ACHN (cell line): ENCODE data around the gene OASL.
A peak's percentile ranks its signal among the peaks of the same experiment; 100 is the strongest.
"Not testable (repeated sequence)": the region's sequence is repeated elsewhere in the genome, so short reads cannot be mapped to it uniquely, and the experiment has no call there.

Experiments
- DNase-seq: peaks from one replicate; pipeline ENCODE4 v3.0.0-alpha.2; 2015
- in situ Hi-C: cut with HindIII; loops from 2 replicates; pipeline ENCODE4 v1.10.0; 2017; ENCODE audit warnings: low sequenced_read_pairs, low pct_ligation_motif_present, low pct_unique_long_range_greater_than_20kb

OASL gene

GRCh38 chr12:121061831-121062230 is 22.8 kb upstream of the OASL start:
- peak; percentile 43 for DNase-seq
- in situ Hi-C loops: no loop called here

- in situ Hi-C loops: no loop called here
- peak; percentile 88 for DNase-seq
These were observed 21.3 kb upstream of the OASL start for GRCh38 chr12:121060149-121061001.

- DNase-seq: no peak
- in situ Hi-C loops: no loop called here
These were observed 20.2 kb upstream of the OASL start for GRCh38 chr12:121059031-121059898.

- DNase-seq: no peak
- in situ Hi-C loops: no loop called here
These were observed 18.7 kb upstream of the OASL start for GRCh38 chr12:121057794-121058193.

GRCh38 chr12:121053706-121054105 is 14.7 kb upstream of the OASL start:
- DNase-seq: no peak
- in situ Hi-C loops: no loop called here

GRCh38 chr12:121050725-121051124 is 11.7 kb upstream of the OASL start:
- no peak for DNase-seq
- in situ Hi-C loops: no loop called here

GRCh38 chr12:121048442-121048841 is 9.4 kb upstream of the OASL start:
- no peak for DNase-seq
- in situ Hi-C loops: no loop called here

- DNase-seq, in situ Hi-C loops: not testable (repeated sequence)
These were observed 8.4 kb upstream of the OASL start for GRCh38 chr12:121047400-121047799.

- no peak for DNase-seq
- in situ Hi-C loops: no loop called here
These were observed 4.0 kb upstream of the OASL start for GRCh38 chr12:121043067-121043466.

- in situ Hi-C loops: no loop called here
- DNase-seq: peak; percentile 81
These were observed 2.2 kb downstream of the OASL start for GRCh38 chr12:121036810-121037326.

- in situ Hi-C loops: no loop called here
- no peak for DNase-seq
These were observed 4.3 kb downstream of the OASL start for GRCh38 chr12:121034616-121035305.

- DNase-seq: peak; percentile 80
- in situ Hi-C loops: no loop called here
These were observed 5.3 kb downstream of the OASL start for GRCh38 chr12:121033625-121034349.

- no peak for DNase-seq
- in situ Hi-C loops: no loop called here
These were observed 8.4 kb downstream of the OASL start for GRCh38 chr12:121030576-121031212.

- in situ Hi-C loops: no loop called here
- no peak for DNase-seq
These were observed 12.6 kb downstream of the OASL start for GRCh38 chr12:121026274-121027045.

GRCh38 chr12:121025442-121026226 is 13.4 kb downstream of the OASL start:
- in situ Hi-C loops: no loop called here
- no peak for DNase-seq

GRCh38 chr12:121023799-121024198 is 15.2 kb downstream of the OASL start:
- in situ Hi-C loops: no loop called here
- DNase-seq: no peak
